Natural killer cell (primary cell): ENCODE measurements around the gene SLC25A53. TPM values are rescaled to one million over a fixed set of nuclear protein-coding genes. Genes with fewer than 3 reads are reported as not detected.

ENCODE experiments used
- ATAC-seq, 3 donors: fragments of 150-1000 bp in 2 of 3; fragments of 200-7000 bp in 1 of 3; cut with Tn5 transposase; 1 replicate in 1 of 3; 2 replicates in 2 of 3; pipeline ENCODE4 v1.10.0; 2021; ENCODE audit warnings: mild to moderate bottlenecking in 2 of 3, moderate library complexity in 2 of 3
- DNase-seq, 2 donors: peaks; one replicate each; pipeline versions ENCODE4 v3.0.0 to v3.0.0-alpha.2; 2013 to 2021; ENCODE audit warnings: mixed read lengths in 1 of 2
- H3K27ac ChIP-seq: one replicate; pipeline ENCODE4 v1.5.1; 2013; ENCODE audit warnings: mild to moderate bottlenecking, low read length
- H3K27me3 ChIP-seq: one replicate; pipeline ENCODE4 v1.6.1; 2013; ENCODE audit warnings: low read length; ENCODE audit not compliant: control insufficient read depth, insufficient read depth
- H3K36me3 ChIP-seq: one replicate; pipeline ENCODE4 v1.6.1; 2013; ENCODE audit warnings: low read length; ENCODE audit not compliant: control insufficient read depth, insufficient read depth
- H3K4me1 ChIP-seq: one replicate; pipeline ENCODE4 v1.6.1; 2013; ENCODE audit warnings: low read length; ENCODE audit not compliant: control insufficient read depth, insufficient read depth
- H3K4me3 ChIP-seq: one replicate; pipeline ENCODE4 v1.5.1; 2013; ENCODE audit warnings: low read length
- H3K9me3 ChIP-seq: one replicate; pipeline ENCODE4 v1.6.1; 2013; ENCODE audit warnings: low read length; ENCODE audit not compliant: control insufficient read depth, insufficient read depth
- H3K27ac Mint-ChIP-seq, 2 donors: one replicate each; pipeline ENCODE4 v1.8.0; 2022; ENCODE audit warnings: mild to moderate bottlenecking in 2 of 2, mixed read lengths in 2 of 2, moderate library complexity in 1 of 2
- H3K27me3 Mint-ChIP-seq, 2 donors: one replicate each; pipeline ENCODE4 v1.8.0; 2022; ENCODE audit warnings: low read depth in 2 of 2, mixed read lengths in 2 of 2
- H3K36me3 Mint-ChIP-seq: one replicate; pipeline ENCODE4 v1.8.0; 2022; ENCODE audit warnings: mixed read lengths
- H3K4me1 Mint-ChIP-seq, 2 donors: one replicate each; pipeline ENCODE4 v1.8.0; 2022; ENCODE audit warnings: mixed read lengths in 2 of 2
- H3K4me3 Mint-ChIP-seq: one replicate; pipeline ENCODE4 v1.8.0; 2022; ENCODE audit warnings: mild to moderate bottlenecking, moderate library complexity, mixed read lengths
- H3K9me3 Mint-ChIP-seq, 2 donors: one replicate each; pipeline ENCODE4 v1.8.0; 2022; ENCODE audit warnings: mixed read lengths in 2 of 2
- WGBS: methylation state at CpG from one replicate; pipeline ENCODE4 v1.1.7; 2013; ENCODE audit warnings: missing lambda C conversion rate; ENCODE audit not compliant: insufficient coverage; 5-methylcytosine and 5-hydroxymethylcytosine counted together
- intact Hi-C: fragments of 100-400 bp; cut with micrococcal nuclease; formaldehyde crosslinking; loops from one replicate; pipeline ENCODE4 v1.14.2; 2022
- total RNA-seq, 4 donors: library from RNA; stranded (reverse); fragments of 120-200 nt in 1 of 4; gene quantifications; one replicate each; pipeline versions ENCODE4 v1.2.3 to v1.2.4, GENCODE V29; 2013 to 2022
- TF ChIP-seq, protein P1 (sequence below): fragments of 200-600 bp; IDR thresholded peaks from one replicate; pipeline ENCODE4 v1.8.0; 2022; ENCODE audit warnings: antibody characterized with exemption

Gene SLC25A53
- total RNA-seq, 3 donors from 2014 or later (not counting 1 experiment from before 2014, with no cell fraction given), result 10.1 to 20.6 (median 12.8) TPM

DNA sequence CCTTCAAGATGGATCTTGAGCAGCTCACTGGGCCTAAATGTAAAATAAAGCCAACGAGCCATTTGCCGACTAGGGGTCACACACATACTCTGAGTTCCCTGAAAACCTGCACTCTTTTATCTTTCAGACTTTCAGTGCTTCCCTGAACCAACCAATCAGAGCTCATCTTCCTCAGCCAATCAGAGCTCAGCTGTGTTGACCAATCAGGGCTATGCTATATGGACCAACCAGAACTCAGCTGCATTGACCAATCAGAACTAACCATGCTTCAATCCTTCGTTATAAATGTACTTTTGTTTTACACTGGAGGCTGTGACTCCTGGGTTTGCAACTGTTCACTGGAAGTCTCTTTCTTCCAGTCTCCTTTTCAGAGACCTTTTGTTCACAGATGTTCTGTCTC is 19.3 kb downstream of the SLC25A53 start:
- H3K36me3 ChIP-seq, result no peaks in the 10 kb centered on the region

GRCh38 chrX:104136241-104137019 is 20.4 kb downstream of the SLC25A53 start:
- Histone ChIP-seq H3K27ac (no peak overlapping the region), H3K27me3 (no peaks in the 10 kb centered on the region), H3K36me3 (no peaks in the 10 kb centered on the region), H3K4me1 (peaks cover 20% of the 10 kb centered on the region), H3K4me3 (no peak overlapping the region), H3K9me3 (no peaks in the 10 kb centered on the region)
- WGBS, result 28% methylated on average over 9 of the region's 10 CpGs
- no peak overlapping the region for H3K27ac Mint-ChIP-seq
- peak; percentile 74 to 82 (median 78) for ATAC-seq
- intact Hi-C loops, result loop anchor here (1.0 to 2.0 kb wide), 2 partner anchors 38 to 290 kb away; no protein-coding TSS in a partner anchor
- DNase-seq, result peak; percentile 33 to 84
- H3K4me3 Mint-ChIP-seq, result no peak overlapping the region
- peaks cover 28 to 40% of the 10 kb centered on the region in 2 donors for H3K4me1 Mint-ChIP-seq
- H3K27me3 Mint-ChIP-seq, result no peaks in the 10 kb centered on the region
- no peaks in the 10 kb centered on the region for H3K36me3 Mint-ChIP-seq
- TF ChIP-seq, protein P1, sequence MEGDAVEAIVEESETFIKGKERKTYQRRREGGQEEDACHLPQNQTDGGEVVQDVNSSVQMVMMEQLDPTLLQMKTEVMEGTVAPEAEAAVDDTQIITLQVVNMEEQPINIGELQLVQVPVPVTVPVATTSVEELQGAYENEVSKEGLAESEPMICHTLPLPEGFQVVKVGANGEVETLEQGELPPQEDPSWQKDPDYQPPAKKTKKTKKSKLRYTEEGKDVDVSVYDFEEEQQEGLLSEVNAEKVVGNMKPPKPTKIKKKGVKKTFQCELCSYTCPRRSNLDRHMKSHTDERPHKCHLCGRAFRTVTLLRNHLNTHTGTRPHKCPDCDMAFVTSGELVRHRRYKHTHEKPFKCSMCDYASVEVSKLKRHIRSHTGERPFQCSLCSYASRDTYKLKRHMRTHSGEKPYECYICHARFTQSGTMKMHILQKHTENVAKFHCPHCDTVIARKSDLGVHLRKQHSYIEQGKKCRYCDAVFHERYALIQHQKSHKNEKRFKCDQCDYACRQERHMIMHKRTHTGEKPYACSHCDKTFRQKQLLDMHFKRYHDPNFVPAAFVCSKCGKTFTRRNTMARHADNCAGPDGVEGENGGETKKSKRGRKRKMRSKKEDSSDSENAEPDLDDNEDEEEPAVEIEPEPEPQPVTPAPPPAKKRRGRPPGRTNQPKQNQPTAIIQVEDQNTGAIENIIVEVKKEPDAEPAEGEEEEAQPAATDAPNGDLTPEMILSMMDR, result peak; percentile 71
- no peaks in the 10 kb centered on the region for H3K9me3 Mint-ChIP-seq

More for the DNA sequence above, 19.3 kb downstream of the SLC25A53 start:
- intact Hi-C loops, result loop anchor here (2.0 kb wide), 1 partner anchor 291 kb away; no protein-coding TSS in a partner anchor
- Histone ChIP-seq H3K27me3 (no peaks in the 10 kb centered on the region), H3K9me3 (no peaks in the 10 kb centered on the region), H3K4me1 (peaks cover 20% of the 10 kb centered on the region), H3K27ac (no peak overlapping the region), H3K4me3 (no peak overlapping the region)
- Mint-ChIP-seq H3K4me1 (peaks cover 28 to 43% of the 10 kb centered on the region in 2 donors), H3K27ac (no peak overlapping the region), H3K27me3 (no peaks in the 10 kb centered on the region), H3K36me3 (no peaks in the 10 kb centered on the region), H3K9me3 (no peaks in the 10 kb centered on the region), H3K4me3 (no peak overlapping the region)
- WGBS, result 95% methylated on average over 3 of the region's 3 CpGs
- TF ChIP-seq, protein P1, result no peak
- DNase-seq (peak in 1 of 2 donors; percentile 28), ATAC-seq (no peak)

DNA sequence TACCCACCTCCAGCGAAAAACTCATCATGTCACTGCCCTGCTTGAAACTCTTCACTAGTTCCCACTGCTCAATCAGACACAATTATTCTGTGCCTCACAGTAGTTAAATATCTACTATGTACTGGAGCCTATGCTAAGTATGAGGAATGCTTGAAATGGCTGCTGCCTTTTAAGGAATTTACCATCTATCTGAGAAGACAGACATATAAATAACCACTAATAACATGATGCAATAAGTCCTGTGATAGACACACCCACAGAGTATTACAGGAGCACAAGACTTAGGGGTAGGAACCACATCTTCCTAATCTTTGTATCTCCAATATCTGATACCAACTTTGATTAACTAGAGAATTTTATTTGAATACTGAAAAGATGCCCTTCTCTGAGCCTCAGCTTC is 21.1 kb downstream of the SLC25A53 start:
- Mint-ChIP-seq H3K27ac (peak overlapping the region in 1 of 2 donors; percentile 58), H3K27me3 (no peaks in the 10 kb centered on the region), H3K4me3 (peak overlapping the region; percentile 6), H3K36me3 (no peaks in the 10 kb centered on the region), H3K9me3 (no peaks in the 10 kb centered on the region), H3K4me1 (peaks cover 28 to 34% of the 10 kb centered on the region in 2 donors)
- TF ChIP-seq, protein P1, result no peak
- no peaks in the 10 kb centered on the region for H3K9me3 ChIP-seq
- ATAC-seq (no peak), DNase-seq (no peak)
- H3K36me3 ChIP-seq, result peaks cover 2% of the 10 kb centered on the region
- peaks cover 20% of the 10 kb centered on the region for H3K4me1 ChIP-seq
- no peak overlapping the region for H3K4me3 ChIP-seq
- H3K27ac ChIP-seq, result no peak overlapping the region
- WGBS, result 100% methylated on average over 1 of the region's 1 CpG
- intact Hi-C loops, result loop anchor here (1.0 to 2.0 kb wide), 2 partner anchors 37 to 289 kb away; no protein-coding TSS in a partner anchor
- no peaks in the 10 kb centered on the region for H3K27me3 ChIP-seq
